OCI-LY3 (cell line): ENCODE measurements around the gene ZBTB18.
"Not testable (repeated sequence)": the region's sequence is repeated elsewhere in the genome, so short reads cannot be mapped to it uniquely, and the experiment has no call there.

Source experiments
- H2AFZ ChIP-seq: fragments of 200-600, 300-600 bp; shearing (Covaris generic); 2 replicates; pipeline ENCODE4 v1.6.0; 2014; ENCODE audit warnings: antibody characterized with exemption, low read depth, low read length
- H3K27ac ChIP-seq: fragments of 200-600, 300-600 bp; sonication (generic); 2 replicates; pipeline ENCODE4 v1.5.1; 2014; ENCODE audit warnings: mild to moderate bottlenecking, low read length, moderate library complexity, mixed read lengths
- H3K27me3 ChIP-seq: fragments of 200-600, 300-600 bp; sonication (generic); 2 replicates; pipeline ENCODE4 v1.6.1; 2014; ENCODE audit warnings: low read depth, low read length, mixed read lengths
- H3K36me3 ChIP-seq: fragments of 200-600, 300-600 bp; sonication (generic); replicated peaks from 2 replicates; pipeline ENCODE3; 2014; ENCODE audit warnings: low read depth, low read length, mixed read lengths
- H3K4me1 ChIP-seq: fragments of 300-600, 200-600 bp; sonication (generic); 2 replicates; pipeline ENCODE4 v1.6.1; 2014; ENCODE audit warnings: low read length, mixed read lengths
- H3K4me2 ChIP-seq: fragments of 200-600, 300-600 bp; sonication (generic); 2 replicates; pipeline ENCODE4 v1.6.1; 2014; ENCODE audit warnings: low read length, mixed read lengths
- H3K4me3 ChIP-seq: fragments of 300-600, 200-600 bp; sonication (generic); 2 replicates; pipeline ENCODE4 v1.5.1; 2014; ENCODE audit warnings: antibody characterized with exemption, mild to moderate bottlenecking, low read length, moderate library complexity
- H3K79me2 ChIP-seq: fragments of 300-600, 200-600 bp; shearing (Covaris generic); 2 replicates; pipeline ENCODE4 v1.6.1; 2014; ENCODE audit warnings: mild to moderate bottlenecking, low read length, mixed read lengths
- H3K9ac ChIP-seq: fragments of 300-600, 200-600 bp; shearing (Covaris generic); 2 replicates; pipeline ENCODE4 v1.6.0; 2014; ENCODE audit warnings: mild to moderate bottlenecking, low read length, moderate library complexity
- H3K9me3 ChIP-seq: fragments of 200-600, 300-600 bp; shearing (Covaris generic); 2 replicates; pipeline ENCODE4 v1.6.1; 2014; ENCODE audit warnings: low read length, mixed read lengths; ENCODE audit not compliant: insufficient read depth
- H4K20me1 ChIP-seq: fragments of 200-600, 300-600 bp; sonication (generic); 2 replicates; pipeline ENCODE4 v1.6.1; 2016; ENCODE audit warnings: low read length, mixed read lengths; ENCODE audit not compliant: insufficient read depth
- CTCF ChIP-seq: fragments of 200-600, 300-600 bp; sonication (generic); IDR thresholded peaks from 2 replicates; pipeline ENCODE4 v1.5.1; 2014; ENCODE audit warnings: antibody characterized with exemption, low read length, low read depth
- EZH2phosphoT487 ChIP-seq: fragments of 200-600 bp; shearing (Covaris generic); IDR thresholded peaks from 2 replicates; pipeline ENCODE4 v1.6.1; 2018; ENCODE audit warnings: antibody characterized with exemption, mixed run types, low read depth

ZBTB18 gene

GRCh38 chr1:244044423-244044822 lies 6.7 kb upstream of the ZBTB18 start:
- peaks cover 1% of the 10 kb centered on the region for H3K79me2 ChIP-seq
- peaks cover 40% of the 10 kb centered on the region for H3K27me3 ChIP-seq
- no peak overlapping the region for H3K4me2 ChIP-seq
- no peaks in the 10 kb centered on the region for H3K36me3 ChIP-seq
- no peak overlapping the region for H3K27ac ChIP-seq
- no peaks in the 10 kb centered on the region for H3K9me3 ChIP-seq
- H3K4me1 ChIP-seq: peaks cover 21% of the 10 kb centered on the region
- TF ChIP-seq EZH2phosphoT487 (no peak), CTCF (no peak)
- H3K9ac ChIP-seq: no peak overlapping the region
- H3K4me3 ChIP-seq: no peak overlapping the region
- no peaks in the 10 kb centered on the region for H4K20me1 ChIP-seq
- no peak overlapping the region for H2AFZ ChIP-seq

DNA sequence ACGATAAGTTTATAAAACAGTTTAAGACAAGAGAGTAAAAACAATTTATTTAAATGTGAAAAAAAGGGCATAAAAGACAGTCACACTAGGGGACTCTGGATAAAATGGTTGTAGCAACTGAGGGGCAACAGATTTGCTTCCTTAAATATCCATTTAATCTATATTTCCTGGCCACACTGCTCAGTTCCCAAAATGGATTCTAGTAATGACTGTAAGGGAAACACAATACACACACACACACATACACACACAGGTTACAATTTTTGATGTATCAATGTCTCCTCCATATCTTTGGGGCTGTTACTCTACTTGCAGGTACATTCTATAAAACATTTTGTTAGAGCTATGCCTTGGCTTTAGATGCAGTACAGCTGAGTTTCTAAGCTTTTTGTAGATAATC lies 4.8 kb upstream of the ZBTB18 start:
- H4K20me1 ChIP-seq: peaks cover 16% of the 10 kb centered on the region
- peaks cover 20% of the 10 kb centered on the region for H3K79me2 ChIP-seq
- H3K4me3 ChIP-seq: peak overlapping the region; percentile 87; the same call in 1 of the 2 replicates
- H3K4me1 ChIP-seq: peaks cover 35% of the 10 kb centered on the region
- H3K36me3 ChIP-seq, H2AFZ ChIP-seq, H3K9me3 ChIP-seq, H3K27ac ChIP-seq, H3K9ac ChIP-seq: not testable (repeated sequence)
- peaks cover 33% of the 10 kb centered on the region for H3K27me3 ChIP-seq
- peak overlapping the region; percentile 88 for H3K4me2 ChIP-seq

DNA sequence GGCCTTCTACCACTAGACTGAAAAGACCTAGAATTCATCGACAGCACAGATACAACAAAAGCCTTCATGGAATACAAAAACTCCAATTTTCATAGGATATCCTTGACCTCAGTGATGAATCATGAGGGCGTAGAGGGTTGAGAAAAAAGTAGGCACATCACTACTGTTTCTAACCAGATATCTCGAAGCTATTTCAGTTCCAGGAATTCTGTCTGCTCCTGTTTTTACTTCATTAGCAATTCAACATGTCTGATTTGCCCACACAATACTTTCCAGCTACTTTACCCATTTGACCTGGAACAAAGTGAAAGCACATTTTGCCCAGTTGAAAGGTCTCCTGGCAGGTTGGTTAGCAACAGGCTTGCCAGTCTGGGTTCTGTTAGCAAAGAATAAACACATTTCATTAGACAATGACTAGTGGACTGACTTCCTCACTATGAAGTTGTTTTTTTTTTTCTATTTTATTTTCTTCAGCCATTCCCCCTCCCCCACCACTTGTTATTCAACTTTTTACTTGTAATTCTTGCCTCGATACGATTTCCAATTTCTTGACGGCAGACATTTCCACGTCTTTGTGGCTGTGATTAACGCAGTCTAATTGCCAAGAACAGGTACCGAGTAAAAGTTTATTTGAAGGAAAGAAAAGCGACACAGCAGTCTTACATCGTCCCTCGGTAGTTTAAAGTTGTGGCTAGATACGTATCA lies 4.0 kb upstream of the ZBTB18 start:
- H4K20me1 ChIP-seq: peaks cover 24% of the 10 kb centered on the region
- H3K4me2 ChIP-seq: peak overlapping the region; percentile 88
- H3K9me3 ChIP-seq: no peaks in the 10 kb centered on the region
- H2AFZ ChIP-seq: peak overlapping the region; percentile 79; the same call in 1 of the 2 replicates
- peak overlapping the region; percentile 88 for H3K9ac ChIP-seq
- H3K27me3 ChIP-seq: peaks cover 33% of the 10 kb centered on the region
- no peaks in the 10 kb centered on the region for H3K36me3 ChIP-seq
- peaks cover 27% of the 10 kb centered on the region for H3K79me2 ChIP-seq
- H3K4me1 ChIP-seq: peaks cover 43% of the 10 kb centered on the region
- TF ChIP-seq CTCF (no peak), EZH2phosphoT487 (no peak)
- peak overlapping the region; percentile 90 for H3K27ac ChIP-seq
- H3K4me3 ChIP-seq: peak overlapping the region; percentile 87

- Histone ChIP-seq H3K79me2 (peaks cover 33% of the 10 kb centered on the region), H3K36me3 (no peaks in the 10 kb centered on the region), H3K9ac (peak overlapping the region; percentile 88), H3K4me2 (peak overlapping the region; percentile 88), H3K27me3 (peaks cover 27% of the 10 kb centered on the region), H4K20me1 (peaks cover 31% of the 10 kb centered on the region), H3K4me1 (peaks cover 50% of the 10 kb centered on the region), H3K4me3 (peak overlapping the region; percentile 87), H2AFZ (peak overlapping the region; percentile 79), H3K9me3 (no peaks in the 10 kb centered on the region), H3K27ac (peak overlapping the region; percentile 90)
- TF ChIP-seq EZH2phosphoT487 (no peak), CTCF (no peak)
Measured at GRCh38 chr1:244047621-244048255, 3.3 kb upstream of the ZBTB18 start.
